Kasumi-1 (cell line): Measurements from ENCODE around the gene SH2B3.
"Not testable (repeated sequence)": the region's sequence is repeated elsewhere in the genome, so short reads cannot be mapped to it uniquely, and the experiment has no call there.

ENCODE experiments used
- DNase-seq, 2 experiments: peaks; one replicate each; lab custom pipeline; 2025; lab: John Stamatoyannopoulos, UW

The SH2B3 gene

GRCh38 chr12:111458546-111459172, 52.9 kb downstream of the SH2B3 start:
- no peak for DNase-seq

- DNase-seq: not testable (repeated sequence)
Measured at GRCh38 chr12:111460111-111460510, 54.4 kb downstream of the SH2B3 start.

GRCh38 chr12:111462210-111462769, 56.6 kb downstream of the SH2B3 start:
- peak; percentile 30 to 51 for DNase-seq

GRCh38 chr12:111467092-111467856, 61.6 kb downstream of the SH2B3 start:
- no peak for DNase-seq

GRCh38 chr12:111467857-111468241, 62.1 kb downstream of the SH2B3 start:
- no peak for DNase-seq

GRCh38 chr12:111469401-111469800, 63.7 kb downstream of the SH2B3 start:
- DNase-seq: no peak

- peak; percentile 35 to 46 for DNase-seq
Measured at GRCh38 chr12:111471236-111471635, 65.5 kb downstream of the SH2B3 start.

- DNase-seq: peak in 1 of 2 experiments; percentile 19
Measured at GRCh38 chr12:111482462-111482861, 76.7 kb downstream of the SH2B3 start.

- no peak for DNase-seq
Measured at GRCh38 chr12:111488271-111488670, 82.5 kb downstream of the SH2B3 start.

GRCh38 chr12:111488798-111489197, 83.1 kb downstream of the SH2B3 start:
- no peak for DNase-seq

- DNase-seq: not testable (repeated sequence)
Measured at GRCh38 chr12:111492979-111493378, 87.3 kb downstream of the SH2B3 start.

- DNase-seq: no peak
Measured at GRCh38 chr12:111494676-111495075, 89.0 kb downstream of the SH2B3 start.
